HL-60 (cell line): Measurements from ENCODE around the gene SEPTIN11.

Experiments used
- GABPA ChIP-seq: IDR thresholded peaks from 2 replicates; pipeline ENCODE4 v1.6.1; 2012; ENCODE audit warnings: low read depth
- POLR2AphosphoS5 ChIP-seq: IDR thresholded peaks from 2 replicates; pipeline ENCODE4 v1.6.1; 2012; ENCODE audit warnings: low read depth
- TF ChIP-seq, protein P1 (sequence below): IDR thresholded peaks from one replicate; pipeline ENCODE4 v1.5.1; 2011; ENCODE audit warnings: low read length, control low read depth, inconsistent platforms; ENCODE audit not compliant: insufficient read depth

- TF ChIP-seq, protein P1, sequence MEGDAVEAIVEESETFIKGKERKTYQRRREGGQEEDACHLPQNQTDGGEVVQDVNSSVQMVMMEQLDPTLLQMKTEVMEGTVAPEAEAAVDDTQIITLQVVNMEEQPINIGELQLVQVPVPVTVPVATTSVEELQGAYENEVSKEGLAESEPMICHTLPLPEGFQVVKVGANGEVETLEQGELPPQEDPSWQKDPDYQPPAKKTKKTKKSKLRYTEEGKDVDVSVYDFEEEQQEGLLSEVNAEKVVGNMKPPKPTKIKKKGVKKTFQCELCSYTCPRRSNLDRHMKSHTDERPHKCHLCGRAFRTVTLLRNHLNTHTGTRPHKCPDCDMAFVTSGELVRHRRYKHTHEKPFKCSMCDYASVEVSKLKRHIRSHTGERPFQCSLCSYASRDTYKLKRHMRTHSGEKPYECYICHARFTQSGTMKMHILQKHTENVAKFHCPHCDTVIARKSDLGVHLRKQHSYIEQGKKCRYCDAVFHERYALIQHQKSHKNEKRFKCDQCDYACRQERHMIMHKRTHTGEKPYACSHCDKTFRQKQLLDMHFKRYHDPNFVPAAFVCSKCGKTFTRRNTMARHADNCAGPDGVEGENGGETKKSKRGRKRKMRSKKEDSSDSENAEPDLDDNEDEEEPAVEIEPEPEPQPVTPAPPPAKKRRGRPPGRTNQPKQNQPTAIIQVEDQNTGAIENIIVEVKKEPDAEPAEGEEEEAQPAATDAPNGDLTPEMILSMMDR: no peak
- no peak for TF ChIP-seq POLR2AphosphoS5
- no peak for TF ChIP-seq GABPA
These were observed 3.4 kb downstream of the SEPTIN11 start for GRCh38 chr4:76952656-76953582.
